ENCODE results near the gene SLC39A11. TPM values are rescaled to one million over a fixed set of nuclear protein-coding genes. Genes with fewer than 3 reads are reported as not detected.

The SLC39A11 gene
- total RNA-seq, 1 donor from 2014 or later = 34.8 TPM

DNA sequence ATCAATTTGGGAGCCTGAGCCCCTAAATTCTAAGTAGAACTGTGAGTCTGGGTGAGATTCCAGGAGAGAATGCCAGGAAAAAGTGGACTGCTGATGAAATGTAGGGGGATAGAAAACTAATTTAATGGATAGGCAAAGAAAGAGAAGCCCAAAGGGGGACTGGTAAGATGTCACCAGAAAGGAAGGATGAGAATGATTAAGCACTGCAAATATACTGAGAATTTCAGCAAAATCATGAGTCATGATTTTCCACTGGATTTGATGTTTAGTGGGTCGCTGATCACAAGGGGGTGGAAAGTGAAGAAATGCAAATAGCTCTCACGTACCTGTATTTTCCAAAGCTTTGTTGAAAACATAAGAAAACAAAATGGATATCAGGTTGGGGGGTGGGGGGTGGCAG lies 201.8 kb downstream of the SLC39A11 start:
- POLR2A ChIA-PET = no interaction called here
- H3K36me3 Mint-ChIP-seq (ENCODE audit: low read depth) = peaks cover 29% of the 10 kb centered on the region
- no peak for TF ChIP-seq CTCF (IDR thresholded peaks at IDR 0.05)
- intact Hi-C loops (cut with micrococcal nuclease) = no loop called here
- no peak overlapping the region for H3K4me3 Mint-ChIP-seq
- H3K27ac Mint-ChIP-seq = no peak overlapping the region
- CTCF ChIA-PET = no interaction called here
- H3K9me3 Mint-ChIP-seq = no peaks in the 10 kb centered on the region
- ATAC-seq (ENCODE audit: low read depth) (no peak), DNase-seq (no peak)
- H3K4me1 Mint-ChIP-seq = no peaks in the 10 kb centered on the region
- H3K27me3 Mint-ChIP-seq = no peaks in the 10 kb centered on the region

- no peak overlapping the region for H3K27ac Mint-ChIP-seq
- POLR2A ChIA-PET = no interaction called here
- CTCF ChIA-PET = no interaction called here
- no peaks in the 10 kb centered on the region for H3K9me3 Mint-ChIP-seq
- intact Hi-C loops (cut with micrococcal nuclease) = no loop called here
- DNase-seq (no peak), ATAC-seq (ENCODE audit: low read depth) (no peak)
- H3K27me3 Mint-ChIP-seq = no peaks in the 10 kb centered on the region
- H3K4me1 Mint-ChIP-seq = no peaks in the 10 kb centered on the region
- H3K36me3 Mint-ChIP-seq (ENCODE audit: low read depth) = peaks cover 29% of the 10 kb centered on the region
- no peak overlapping the region for H3K4me3 Mint-ChIP-seq
- TF ChIP-seq CTCF (IDR thresholded peaks at IDR 0.05) = no peak
Measured at GRCh38 chr17:72887917-72888316, 204.6 kb downstream of the SLC39A11 start.

GRCh38 chr17:72887322-72887721 lies 205.2 kb downstream of the SLC39A11 start:
- no peak for ATAC-seq (ENCODE audit: low read depth)
- H3K36me3 Mint-ChIP-seq (ENCODE audit: low read depth) = peaks cover 29% of the 10 kb centered on the region
- H3K4me3 Mint-ChIP-seq = no peak overlapping the region

DNA sequence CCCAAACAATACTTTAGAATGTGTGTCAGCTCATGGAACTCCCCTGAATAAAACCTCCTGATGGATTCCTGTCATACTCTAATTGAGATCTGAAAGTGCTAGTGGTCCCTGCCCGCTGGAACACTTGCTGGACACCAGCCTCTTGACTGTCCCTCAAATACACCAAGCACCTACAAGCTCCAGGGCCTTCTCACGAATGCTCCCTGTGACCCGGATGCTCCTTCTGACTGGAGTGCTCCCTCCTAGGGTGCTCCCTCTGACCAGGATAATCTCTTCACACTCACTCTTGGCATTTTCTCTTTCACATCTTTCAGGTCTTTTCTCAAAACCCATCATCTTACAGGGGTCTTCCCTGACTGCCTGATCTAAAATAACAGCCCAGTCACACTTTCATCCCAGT lies 205.9 kb downstream of the SLC39A11 start:
- POLR2A ChIA-PET = no interaction called here
- no peak overlapping the region for H3K27ac Mint-ChIP-seq
- no peak for TF ChIP-seq CTCF (IDR thresholded peaks at IDR 0.05)
- no peaks in the 10 kb centered on the region for H3K4me1 Mint-ChIP-seq
- H3K27me3 Mint-ChIP-seq = no peaks in the 10 kb centered on the region
- CTCF ChIA-PET = no interaction called here
- H3K9me3 Mint-ChIP-seq = no peaks in the 10 kb centered on the region
- no peak overlapping the region for H3K4me3 Mint-ChIP-seq
- intact Hi-C loops (cut with micrococcal nuclease) = no loop called here
- DNase-seq (no peak), ATAC-seq (ENCODE audit: low read depth) (no peak)
- H3K36me3 Mint-ChIP-seq (ENCODE audit: low read depth) = peaks cover 33% of the 10 kb centered on the region

More at GRCh38 chr17:72887322-72887721, 205.2 kb downstream of the SLC39A11 start:
- DNase-seq = no peak
- H3K4me1 Mint-ChIP-seq = no peaks in the 10 kb centered on the region
- CTCF ChIA-PET = no interaction called here
- POLR2A ChIA-PET = no interaction called here
- H3K27me3 Mint-ChIP-seq = no peaks in the 10 kb centered on the region
- TF ChIP-seq CTCF (IDR thresholded peaks at IDR 0.05) = no peak
- intact Hi-C loops (cut with micrococcal nuclease) = no loop called here
- no peaks in the 10 kb centered on the region for H3K9me3 Mint-ChIP-seq
- H3K27ac Mint-ChIP-seq = no peak overlapping the region

- intact Hi-C loops (cut with micrococcal nuclease) = no loop called here
- Mint-ChIP-seq H3K4me3 (no peak overlapping the region), H3K9me3 (peaks cover 11% of the 10 kb centered on the region), H3K4me1 (no peaks in the 10 kb centered on the region), H3K36me3 (ENCODE audit: low read depth) (peaks cover 34% of the 10 kb centered on the region), H3K27me3 (no peaks in the 10 kb centered on the region), H3K27ac (no peak overlapping the region)
- no peak for ATAC-seq (ENCODE audit: low read depth)
- DNase-seq = no peak
- TF ChIP-seq CTCF (IDR thresholded peaks at IDR 0.05) = no peak
- ChIA-PET POLR2A (no interaction called here), CTCF (no interaction called here)
Measured at GRCh38 chr17:72884066-72884465, 208.4 kb downstream of the SLC39A11 start.
